ENCODE measurements around the gene MIF4GD. TPM values are rescaled to one million over a fixed set of nuclear protein-coding genes. Genes with fewer than 3 reads are reported as not detected.
A peak's percentile ranks its signal among the peaks of the same experiment; 100 is the strongest.

MIF4GD gene
- total and polyA plus RNA-seq, 7 donors = 19.2 to 45.8 (median 37.1) TPM

- DNase-seq (no peak), ATAC-seq (no peak)
- intact Hi-C loops (cut with DNase I) = no loop called here
- no peak for TF ChIP-seq CTCF (IDR thresholded peaks at IDR 0.05)
- H3K36me3 ChIP-seq (ENCODE audit: insufficient read depth in 1 of 2, low read depth in 1 of 2) = peaks cover 0 to 76% of the 10 kb centered on the region in 2 donors
- peaks cover 16% of the 10 kb centered on the region for H3K4me1 ChIP-seq
- no peaks in the 10 kb centered on the region for H3K9me3 ChIP-seq
- no peak overlapping the region for H3K4me3 ChIP-seq
- H3K27me3 ChIP-seq (ENCODE audit: insufficient read depth in 3 of 3, low read length in 2 of 3) = no peaks in the 10 kb centered on the region
- WGBS, 3 donors = 87 to 93% (median 91%) methylated on average over 6 of the region's 6 CpGs
- no peak overlapping the region for H3K27ac ChIP-seq
Measured at GRCh38 chr17:75245011-75245410, 26.0 kb downstream of the MIF4GD start.

- TF ChIP-seq CTCF (IDR thresholded peaks at IDR 0.05) = no peak
- intact Hi-C loops (cut with DNase I) = no loop called here
- DNase-seq (no peak), ATAC-seq (no peak)
- Histone ChIP-seq H3K4me3 (no peak overlapping the region), H3K27me3 (ENCODE audit: insufficient read depth in 3 of 3, low read length in 2 of 3) (no peaks in the 10 kb centered on the region), H3K36me3 (ENCODE audit: insufficient read depth in 1 of 2, low read depth in 1 of 2) (peaks cover 0 to 83% of the 10 kb centered on the region in 2 donors), H3K9me3 (no peaks in the 10 kb centered on the region), H3K27ac (no peak overlapping the region), H3K4me1 (peaks cover 10% of the 10 kb centered on the region)
- 81 to 90% (median 84%) methylated on average over 22 of the region's 22 CpGs for WGBS, 3 donors
Measured at GRCh38 chr17:75244133-75244866, 26.7 kb downstream of the MIF4GD start.

- intact Hi-C loops (cut with DNase I) = no loop called here
Measured at GRCh38 chr17:75242461-75243042, 28.5 kb downstream of the MIF4GD start.

GRCh38 chr17:75241996-75242460 is 29.0 kb downstream of the MIF4GD start:
- Histone ChIP-seq H3K9me3 (no peaks in the 10 kb centered on the region), H3K4me3 (no peak overlapping the region), H3K27ac (peak overlapping the region; percentile 65), H3K4me1 (peaks cover 8% of the 10 kb centered on the region), H3K36me3 (ENCODE audit: insufficient read depth in 1 of 2, low read depth in 1 of 2) (peaks cover 0 to 98% of the 10 kb centered on the region in 2 donors), H3K27me3 (ENCODE audit: insufficient read depth in 3 of 3, low read length in 2 of 3) (no peaks in the 10 kb centered on the region)
- TF ChIP-seq CTCF (IDR thresholded peaks at IDR 0.05) = no peak
- peak; percentile 81 to 89 for DNase-seq
- peak; percentile 79 to 84 (median 82) for ATAC-seq
- intact Hi-C loops (cut with DNase I) = no loop called here
- WGBS, 3 donors = 35 to 55% (median 35%) methylated on average over 15 of the region's 15 CpGs

More at GRCh38 chr17:75242461-75243042, 28.5 kb downstream of the MIF4GD start:
- ATAC-seq (no peak), DNase-seq (no peak)
- TF ChIP-seq CTCF (IDR thresholded peaks at IDR 0.05) = no peak
- peaks cover 0 to 95% of the 10 kb centered on the region in 2 donors for H3K36me3 ChIP-seq (ENCODE audit: insufficient read depth in 1 of 2, low read depth in 1 of 2)
- H3K27ac ChIP-seq = peak overlapping the region; percentile 65
- H3K9me3 ChIP-seq = no peaks in the 10 kb centered on the region
- 85 to 91% (median 86%) methylated on average over 17 of the region's 17 CpGs for WGBS, 3 donors
- H3K4me3 ChIP-seq = no peak overlapping the region
- H3K4me1 ChIP-seq = peaks cover 8% of the 10 kb centered on the region
- H3K27me3 ChIP-seq (ENCODE audit: insufficient read depth in 3 of 3, low read length in 2 of 3) = no peaks in the 10 kb centered on the region

Data from psoas muscle (tissue), 8 donors.